Measurements from ENCODE around the gene PEX5L.

- TF ChIP-seq CTCF (IDR thresholded peaks at IDR 0.05) = no peak
- TF ChIP-seq EP300 (IDR thresholded peaks at IDR 0.05) = no peak
- TF ChIP-seq POLR2A (IDR thresholded peaks at IDR 0.05) = no peak
Observed at GRCh38 chr3:180062771-180063170, 26.0 kb upstream of the PEX5L start.

Data from stomach (tissue), 4 donors.